Suprapubic skin (tissue), 4 donors: ENCODE results near the gene SPP1.

Experiments used
- CTCF ChIP-seq, 2 donors: fragments of 200-600 bp in 1 of 2; fragments of 450-650 bp in 1 of 2; sonication (generic) in 1 of 2; IDR thresholded peaks; one replicate each; pipeline ENCODE4 v1.5.1; 2016 to 2019; ENCODE audit warnings: antibody characterized with exemption in 2 of 2, mild to moderate bottlenecking in 1 of 2, moderate library complexity in 1 of 2
- POLR2A ChIP-seq, 2 donors: fragments of 450-650 bp; IDR thresholded peaks; one replicate each; pipeline ENCODE4 v1.6.1; 2017; ENCODE audit warnings: antibody characterized with exemption in 2 of 2, mild to moderate bottlenecking in 2 of 2, moderate library complexity in 2 of 2
- POLR2AphosphoS5 ChIP-seq, 3 donors: sonication (generic); formaldehyde crosslinking; IDR thresholded peaks; one replicate each; pipeline ENCODE4 v1.6.1; 2017; ENCODE audit warnings: antibody characterized with exemption in 3 of 3

GRCh38 chr4:87982036-87982435 is 6.5 kb downstream of the SPP1 start:
- TF ChIP-seq CTCF (IDR thresholded peaks at IDR 0.05) (no peak), POLR2AphosphoS5 (IDR thresholded peaks at IDR 0.05) (no peak), POLR2A (IDR thresholded peaks at IDR 0.05) (no peak)
